ENCODE measurements around the gene GALNT16. TPM values are rescaled to one million over a fixed set of nuclear protein-coding genes. Genes with fewer than 3 reads are reported as not detected.
"Not testable (repeated sequence)": the region's sequence is repeated elsewhere in the genome, so short reads cannot be mapped to it uniquely, and the experiment has no call there.

The GALNT16 gene
- polyA plus RNA-seq (2013, experiment 1 of 2) = 2.7 TPM
- 2.1 TPM for polyA plus RNA-seq (2013, experiment 2 of 2)

DNA sequence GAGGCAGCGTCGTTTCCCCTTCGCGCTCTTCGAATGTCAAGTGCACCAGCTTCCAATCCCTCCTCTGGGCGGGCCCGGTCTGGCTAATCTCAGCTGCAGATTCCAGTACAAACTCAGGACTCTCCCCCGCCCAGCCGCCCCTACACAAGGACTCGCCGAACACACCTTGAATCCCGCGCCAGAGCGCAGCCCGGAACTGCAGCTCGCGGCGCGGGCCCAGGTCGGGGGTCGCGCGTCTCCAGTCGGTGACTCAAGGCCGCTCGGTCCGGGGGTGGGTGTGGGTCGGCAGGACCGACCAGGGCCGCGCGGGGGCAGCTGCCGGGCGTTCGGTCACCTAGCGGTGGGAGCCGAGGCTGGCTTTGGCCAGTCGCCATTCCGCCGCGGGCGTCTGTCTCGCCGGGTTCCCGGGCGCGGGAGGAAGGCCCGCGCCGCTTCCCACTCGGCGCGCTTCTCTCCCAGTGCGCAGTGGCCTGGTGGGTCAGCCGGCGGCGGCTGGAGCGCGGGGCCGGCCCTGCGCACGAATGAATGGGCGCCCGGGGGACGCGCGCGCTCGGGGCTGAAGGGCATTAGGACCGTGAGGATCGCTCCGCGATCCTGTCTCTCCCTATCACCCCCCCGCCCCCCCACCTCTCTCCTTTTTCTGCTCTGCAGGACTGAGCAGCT is at the start of gene GALNT16:
Gene GALNT16 (plus strand): TSS at position 632 of the 663 bp plus-strand sequence. CDS start 133 bp downstream, outside the sequence.
- no peak within 1 kb of the TSS for H3K27ac ChIP-seq (ENCODE audit: low read depth, low read length, severe bottlenecking)
- no peaks in the 10 kb centered on the region for H3K36me3 ChIP-seq (ENCODE audit: control insufficient read depth, insufficient read depth, low read length)
- peaks cover 20% of the 10 kb centered on the region for H3K4me1 ChIP-seq (ENCODE audit: control insufficient read depth, insufficient read depth, low read length, poor library complexity, severe bottlenecking)
- no peaks in the 10 kb centered on the region for H3K9me3 ChIP-seq (ENCODE audit: control insufficient read depth, low read length)
- peak within 1 kb of the TSS; percentile 48 for H3K4me3 ChIP-seq (ENCODE audit: extremely low read depth, insufficient read depth, low read length, poor library complexity, severe bottlenecking)
- 0% methylated on average over 46 to 62 of the region's 74 CpGs for WGBS, 2 experiments (ENCODE audit: insufficient coverage in 2 of 2)

GRCh38 chr14:69214393-69214792 is 45.6 kb upstream of the GALNT16 start:
- no peaks in the 10 kb centered on the region for H3K4me1 ChIP-seq (ENCODE audit: control insufficient read depth, insufficient read depth, low read length, poor library complexity, severe bottlenecking)
- peaks cover 12% of the 10 kb centered on the region for H3K36me3 ChIP-seq (ENCODE audit: control insufficient read depth, insufficient read depth, low read length)
- 79 to 100% methylated on average over 1 of the region's 2 CpGs for WGBS, 2 experiments (ENCODE audit: insufficient coverage in 2 of 2)
- no peak overlapping the region for H3K27ac ChIP-seq (ENCODE audit: low read depth, low read length, severe bottlenecking)
- no peaks in the 10 kb centered on the region for H3K9me3 ChIP-seq (ENCODE audit: control insufficient read depth, low read length)
- H3K4me3 ChIP-seq (ENCODE audit: extremely low read depth, insufficient read depth, low read length, poor library complexity, severe bottlenecking) = no peak overlapping the region

DNA sequence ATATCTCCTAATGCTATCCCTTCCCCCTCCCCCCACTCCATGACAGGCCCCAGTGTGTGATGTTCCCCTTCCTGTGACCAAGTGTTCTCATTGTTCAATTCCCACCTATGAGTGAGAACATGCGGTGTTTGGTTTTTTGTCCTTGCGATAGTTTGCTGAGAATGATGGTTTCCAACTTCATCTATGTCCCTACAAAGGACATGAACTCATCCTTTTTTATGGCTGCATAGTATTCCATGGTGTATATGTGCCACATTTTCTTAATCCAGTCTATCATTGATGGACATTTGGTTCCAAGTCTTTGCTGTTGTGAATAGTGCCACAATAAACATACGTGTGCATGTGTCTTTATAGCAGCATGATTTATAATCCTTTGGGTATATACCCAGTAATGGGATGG is 42.3 kb upstream of the GALNT16 start:
- not testable (repeated sequence) for H3K4me1 ChIP-seq (ENCODE audit: control insufficient read depth, insufficient read depth, low read length, poor library complexity, severe bottlenecking); H3K4me3 ChIP-seq (ENCODE audit: extremely low read depth, insufficient read depth, low read length, poor library complexity, severe bottlenecking); H3K36me3 ChIP-seq (ENCODE audit: control insufficient read depth, insufficient read depth, low read length); H3K27ac ChIP-seq (ENCODE audit: low read depth, low read length, severe bottlenecking); H3K9me3 ChIP-seq (ENCODE audit: control insufficient read depth, low read length)
- WGBS, 2 experiments (ENCODE audit: insufficient coverage in 2 of 2) = no CpG with 5 or more reads among the region's 3 CpGs

GRCh38 chr14:69224946-69225345 is 35.0 kb upstream of the GALNT16 start:
- H3K9me3 ChIP-seq (ENCODE audit: control insufficient read depth, low read length) = no peaks in the 10 kb centered on the region
- no peak overlapping the region for H3K27ac ChIP-seq (ENCODE audit: low read depth, low read length, severe bottlenecking)
- H3K4me3 ChIP-seq (ENCODE audit: extremely low read depth, insufficient read depth, low read length, poor library complexity, severe bottlenecking) = no peak overlapping the region
- no peaks in the 10 kb centered on the region for H3K4me1 ChIP-seq (ENCODE audit: control insufficient read depth, insufficient read depth, low read length, poor library complexity, severe bottlenecking)
- 90 to 94% methylated on average over 4 of the region's 4 CpGs for WGBS, 2 experiments (ENCODE audit: insufficient coverage in 2 of 2)
- H3K36me3 ChIP-seq (ENCODE audit: control insufficient read depth, insufficient read depth, low read length) = peaks cover 5% of the 10 kb centered on the region

DNA sequence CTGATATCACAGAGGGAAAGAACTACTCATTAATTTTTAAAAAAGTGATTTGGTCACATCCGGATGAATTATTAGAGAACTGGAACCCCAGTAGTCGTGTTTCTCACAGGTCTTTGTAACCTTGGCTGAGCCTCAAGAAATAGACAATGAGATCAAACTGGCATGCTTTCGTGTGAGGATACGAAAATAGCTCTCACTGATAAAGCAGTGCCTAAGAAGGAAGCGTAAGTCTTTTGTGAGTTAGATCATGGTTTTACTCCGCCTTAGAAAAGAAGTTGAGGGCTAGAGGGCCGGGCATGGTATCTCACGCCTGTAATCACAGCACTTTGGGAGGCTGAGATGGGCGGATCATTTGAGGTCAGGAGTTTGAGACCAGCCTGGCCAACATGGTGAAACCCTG is 33.8 kb upstream of the GALNT16 start:
- Histone ChIP-seq H3K4me1 (ENCODE audit: control insufficient read depth, insufficient read depth, low read length, poor library complexity, severe bottlenecking) (no peaks in the 10 kb centered on the region), H3K36me3 (ENCODE audit: control insufficient read depth, insufficient read depth, low read length) (peaks cover 15% of the 10 kb centered on the region), H3K27ac (ENCODE audit: low read depth, low read length, severe bottlenecking) (no peak overlapping the region), H3K9me3 (ENCODE audit: control insufficient read depth, low read length) (no peaks in the 10 kb centered on the region), H3K4me3 (ENCODE audit: extremely low read depth, insufficient read depth, low read length, poor library complexity, severe bottlenecking) (no peak overlapping the region)
- WGBS, 2 experiments (ENCODE audit: insufficient coverage in 2 of 2) = 80 to 83% methylated on average over 6 to 8 of the region's 9 CpGs

- Histone ChIP-seq H3K4me1 (ENCODE audit: control insufficient read depth, insufficient read depth, low read length, poor library complexity, severe bottlenecking) (no peaks in the 10 kb centered on the region), H3K27ac (ENCODE audit: low read depth, low read length, severe bottlenecking) (no peak overlapping the region), H3K36me3 (ENCODE audit: control insufficient read depth, insufficient read depth, low read length) (peaks cover 19% of the 10 kb centered on the region), H3K9me3 (ENCODE audit: control insufficient read depth, low read length) (no peaks in the 10 kb centered on the region), H3K4me3 (ENCODE audit: extremely low read depth, insufficient read depth, low read length, poor library complexity, severe bottlenecking) (no peak overlapping the region)
- WGBS, 2 experiments (ENCODE audit: insufficient coverage in 2 of 2) = no CpG with 5 or more reads among the region's 2 CpGs
Measured at GRCh38 chr14:69226736-69227135, 33.2 kb upstream of the GALNT16 start.

DNA sequence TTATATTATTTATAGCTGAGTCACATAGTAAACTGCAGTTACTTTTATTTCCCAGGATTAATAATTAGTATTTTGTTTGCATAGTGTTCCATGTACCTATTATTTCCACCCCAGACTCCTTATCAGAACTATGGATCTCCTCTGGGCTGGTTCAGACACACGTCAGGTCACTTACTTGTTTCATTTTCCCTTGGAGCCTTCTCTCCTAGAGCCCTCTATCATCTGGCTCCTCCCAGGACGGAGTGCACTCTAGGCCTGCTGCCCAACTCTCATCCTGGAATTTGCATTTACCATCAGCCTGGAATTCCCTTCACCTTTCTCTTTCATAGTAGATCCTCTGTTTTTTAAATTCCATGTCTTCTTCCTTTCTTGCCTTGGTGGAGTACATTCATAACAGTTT is 28.5 kb upstream of the GALNT16 start:
- H3K27ac ChIP-seq (ENCODE audit: low read depth, low read length, severe bottlenecking) = no peak overlapping the region
- H3K4me3 ChIP-seq (ENCODE audit: extremely low read depth, insufficient read depth, low read length, poor library complexity, severe bottlenecking) = no peak overlapping the region
- 72 to 100% methylated on average over 1 to 2 of the region's 2 CpGs for WGBS, 2 experiments (ENCODE audit: insufficient coverage in 2 of 2)
- no peaks in the 10 kb centered on the region for H3K9me3 ChIP-seq (ENCODE audit: control insufficient read depth, low read length)
- peaks cover 45% of the 10 kb centered on the region for H3K36me3 ChIP-seq (ENCODE audit: control insufficient read depth, insufficient read depth, low read length)
- no peaks in the 10 kb centered on the region for H3K4me1 ChIP-seq (ENCODE audit: control insufficient read depth, insufficient read depth, low read length, poor library complexity, severe bottlenecking)

DNA sequence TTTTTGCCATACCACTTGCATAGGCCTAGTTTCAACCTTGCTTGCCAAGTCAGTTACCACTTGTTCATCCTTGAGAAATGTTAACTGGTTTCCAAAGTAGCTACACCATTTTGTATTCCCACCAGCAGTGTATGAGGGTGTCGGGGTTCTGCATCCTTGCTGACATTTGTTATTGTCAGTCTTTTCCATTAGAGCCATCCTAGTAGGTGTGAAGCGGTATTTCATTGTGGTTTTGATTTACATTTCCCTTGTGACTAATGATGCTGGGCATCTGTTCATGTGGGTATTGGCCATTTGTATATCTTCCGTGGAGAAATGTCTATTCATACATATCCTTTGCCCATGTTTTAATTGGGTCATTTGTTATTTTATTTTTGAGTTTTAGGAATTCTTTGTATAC is 27.6 kb upstream of the GALNT16 start:
- Histone ChIP-seq H3K36me3 (ENCODE audit: control insufficient read depth, insufficient read depth, low read length) (peaks cover 54% of the 10 kb centered on the region), H3K4me1 (ENCODE audit: control insufficient read depth, insufficient read depth, low read length, poor library complexity, severe bottlenecking) (no peaks in the 10 kb centered on the region), H3K9me3 (ENCODE audit: control insufficient read depth, low read length) (no peaks in the 10 kb centered on the region), H3K27ac (ENCODE audit: low read depth, low read length, severe bottlenecking) (no peak overlapping the region), H3K4me3 (ENCODE audit: extremely low read depth, insufficient read depth, low read length, poor library complexity, severe bottlenecking) (no peak overlapping the region)
- 100% methylated on average over 1 to 2 of the region's 3 CpGs for WGBS, 2 experiments (ENCODE audit: insufficient coverage in 2 of 2)

DNA sequence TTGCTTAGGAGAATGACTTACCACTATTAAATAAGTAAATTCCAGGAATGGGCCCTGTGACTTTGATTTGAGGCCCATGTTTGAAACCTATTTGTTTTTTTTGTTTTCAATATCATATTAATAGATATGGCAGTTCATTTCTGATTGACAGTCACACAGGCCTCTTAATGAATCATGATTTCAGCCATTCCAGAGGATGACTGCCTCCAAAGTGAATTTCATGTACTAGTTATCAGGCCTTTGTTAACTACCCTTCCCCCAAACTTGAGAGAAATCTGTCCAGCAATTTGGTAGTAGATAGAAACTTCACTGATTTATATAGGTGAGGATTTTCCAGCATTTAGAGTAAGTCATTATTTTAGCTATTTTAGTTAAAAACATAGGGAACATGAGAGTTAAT is 25.9 kb upstream of the GALNT16 start:
- Histone ChIP-seq H3K36me3 (ENCODE audit: control insufficient read depth, insufficient read depth, low read length) (peaks cover 65% of the 10 kb centered on the region), H3K4me3 (ENCODE audit: extremely low read depth, insufficient read depth, low read length, poor library complexity, severe bottlenecking) (no peak overlapping the region), H3K4me1 (ENCODE audit: control insufficient read depth, insufficient read depth, low read length, poor library complexity, severe bottlenecking) (no peaks in the 10 kb centered on the region), H3K27ac (ENCODE audit: low read depth, low read length, severe bottlenecking) (no peak overlapping the region), H3K9me3 (ENCODE audit: control insufficient read depth, low read length) (no peaks in the 10 kb centered on the region)

GRCh38 chr14:69235708-69236107 is 24.2 kb upstream of the GALNT16 start:
- Histone ChIP-seq H3K36me3 (ENCODE audit: control insufficient read depth, insufficient read depth, low read length) (peaks cover 67% of the 10 kb centered on the region), H3K4me3 (ENCODE audit: extremely low read depth, insufficient read depth, low read length, poor library complexity, severe bottlenecking) (no peak overlapping the region), H3K4me1 (ENCODE audit: control insufficient read depth, insufficient read depth, low read length, poor library complexity, severe bottlenecking) (no peaks in the 10 kb centered on the region), H3K9me3 (ENCODE audit: control insufficient read depth, low read length) (no peaks in the 10 kb centered on the region), H3K27ac (ENCODE audit: low read depth, low read length, severe bottlenecking) (no peak overlapping the region)
- 100% methylated on average over 1 of the region's 1 CpG; no CpG with 5 or more reads in 1 of the 2 experiments for WGBS, 2 experiments (ENCODE audit: insufficient coverage in 2 of 2)

DNA sequence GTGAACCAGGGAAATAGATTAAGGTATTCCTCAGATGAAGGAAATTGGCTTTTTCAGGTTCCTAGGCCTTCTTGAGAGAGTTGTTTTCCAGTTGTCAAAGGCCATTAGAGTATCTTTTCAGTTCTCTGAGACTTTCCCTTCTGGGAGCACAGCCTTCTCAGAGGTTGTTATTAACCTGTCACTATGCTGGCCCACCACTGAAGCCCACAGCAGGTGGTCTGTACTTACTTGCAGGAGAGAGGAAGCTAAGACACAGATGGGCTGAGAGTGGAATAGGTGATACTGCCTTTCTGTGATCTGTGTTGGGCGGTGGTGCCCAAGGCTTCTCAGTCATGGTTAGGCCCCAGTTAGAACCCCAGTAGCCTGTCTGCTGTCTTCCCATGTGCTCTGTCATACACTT is 22.8 kb upstream of the GALNT16 start:
- Histone ChIP-seq H3K4me3 (ENCODE audit: extremely low read depth, insufficient read depth, low read length, poor library complexity, severe bottlenecking) (no peak overlapping the region), H3K4me1 (ENCODE audit: control insufficient read depth, insufficient read depth, low read length, poor library complexity, severe bottlenecking) (no peaks in the 10 kb centered on the region), H3K9me3 (ENCODE audit: control insufficient read depth, low read length) (no peaks in the 10 kb centered on the region), H3K27ac (ENCODE audit: low read depth, low read length, severe bottlenecking) (no peak overlapping the region), H3K36me3 (ENCODE audit: control insufficient read depth, insufficient read depth, low read length) (peaks cover 58% of the 10 kb centered on the region)
- 91 to 100% methylated on average over 1 of the region's 1 CpG for WGBS, 2 experiments (ENCODE audit: insufficient coverage in 2 of 2)

Measured in mesodermal cell (in vitro differentiated cells).